ENCODE results near the gene TPRG1L. TPM values are rescaled to one million over a fixed set of nuclear protein-coding genes. Genes with fewer than 3 reads are reported as not detected.

Gene TPRG1L
- total and polyA plus RNA-seq, 7 donors = 34.9 to 105 (median 49.2) TPM

DNA sequence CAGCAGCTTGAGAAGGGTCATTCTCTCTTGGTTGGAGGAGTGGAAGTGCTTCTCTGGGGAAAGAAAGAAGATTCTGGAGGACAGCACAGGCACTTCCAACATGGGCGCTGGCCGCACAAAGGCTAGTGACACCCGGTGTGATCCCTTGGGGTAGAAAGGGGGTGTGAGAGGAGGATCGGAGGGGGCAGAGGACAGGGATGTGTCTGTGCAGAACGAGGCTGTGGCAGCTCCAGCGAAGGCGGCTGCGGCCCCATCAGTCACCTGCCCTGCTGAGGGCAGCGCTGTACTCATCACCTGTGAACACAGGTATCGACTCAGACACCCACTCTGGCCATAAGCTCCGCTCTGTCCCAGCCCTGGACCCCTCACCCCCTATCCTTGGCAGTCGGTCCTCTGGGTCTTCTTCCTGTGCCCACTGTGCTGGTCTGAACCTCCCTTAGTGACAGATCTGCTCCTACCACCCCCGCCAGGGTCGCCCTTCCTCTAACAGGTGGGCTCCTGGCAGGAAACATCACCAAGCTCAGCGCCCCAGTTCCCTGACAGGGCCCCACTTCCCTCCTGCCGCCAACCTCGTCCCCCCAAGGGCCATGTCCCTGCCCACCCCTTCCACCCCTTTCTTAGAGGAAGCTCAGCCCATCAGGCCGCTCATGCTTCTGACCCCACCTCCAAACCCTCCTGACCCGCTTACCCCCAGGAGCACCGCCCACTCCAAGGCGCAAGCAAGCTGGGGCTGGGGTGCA is 47.6 kb downstream of the TPRG1L start:
- no peaks in the 10 kb centered on the region for H3K36me3 ChIP-seq
- peaks cover 7 to 61% (median 39%) of the 10 kb centered on the region in 3 donors for H3K27me3 ChIP-seq
- no peak overlapping the region for H3K4me3 ChIP-seq
- DNase-seq = peak; percentile 52
- 76 to 77% methylated on average over 21 of the region's 21 CpGs for WGBS, 2 donors
- H3K4me1 ChIP-seq = peaks cover 0 to 3% (median 0%) of the 10 kb centered on the region in 4 donors
- no peak overlapping the region for H3K27ac ChIP-seq
- intact Hi-C loops (cut with DNase I) = no loop called here
- no peaks in the 10 kb centered on the region for H3K9me3 ChIP-seq
- TF ChIP-seq POLR2AphosphoS5 (IDR thresholded peaks at IDR 0.05) (no peak), POLR2A (IDR thresholded peaks at IDR 0.05) (no peak), EP300 (IDR thresholded peaks at IDR 0.05) (no peak)
- TF ChIP-seq, protein P1, sequence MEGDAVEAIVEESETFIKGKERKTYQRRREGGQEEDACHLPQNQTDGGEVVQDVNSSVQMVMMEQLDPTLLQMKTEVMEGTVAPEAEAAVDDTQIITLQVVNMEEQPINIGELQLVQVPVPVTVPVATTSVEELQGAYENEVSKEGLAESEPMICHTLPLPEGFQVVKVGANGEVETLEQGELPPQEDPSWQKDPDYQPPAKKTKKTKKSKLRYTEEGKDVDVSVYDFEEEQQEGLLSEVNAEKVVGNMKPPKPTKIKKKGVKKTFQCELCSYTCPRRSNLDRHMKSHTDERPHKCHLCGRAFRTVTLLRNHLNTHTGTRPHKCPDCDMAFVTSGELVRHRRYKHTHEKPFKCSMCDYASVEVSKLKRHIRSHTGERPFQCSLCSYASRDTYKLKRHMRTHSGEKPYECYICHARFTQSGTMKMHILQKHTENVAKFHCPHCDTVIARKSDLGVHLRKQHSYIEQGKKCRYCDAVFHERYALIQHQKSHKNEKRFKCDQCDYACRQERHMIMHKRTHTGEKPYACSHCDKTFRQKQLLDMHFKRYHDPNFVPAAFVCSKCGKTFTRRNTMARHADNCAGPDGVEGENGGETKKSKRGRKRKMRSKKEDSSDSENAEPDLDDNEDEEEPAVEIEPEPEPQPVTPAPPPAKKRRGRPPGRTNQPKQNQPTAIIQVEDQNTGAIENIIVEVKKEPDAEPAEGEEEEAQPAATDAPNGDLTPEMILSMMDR (IDR thresholded peaks at IDR 0.05) = no peak

- 73 to 89% methylated on average over 17 of the region's 17 CpGs for WGBS, 2 donors
- H3K27ac ChIP-seq = no peak overlapping the region
- no peaks in the 10 kb centered on the region for H3K9me3 ChIP-seq
- H3K4me1 ChIP-seq = peaks cover 0 to 3% (median 0%) of the 10 kb centered on the region in 4 donors
- TF ChIP-seq, protein P1 (IDR thresholded peaks at IDR 0.05) = no peak
- TF ChIP-seq EP300 (IDR thresholded peaks at IDR 0.05) (no peak), POLR2A (IDR thresholded peaks at IDR 0.05) (no peak), POLR2AphosphoS5 (IDR thresholded peaks at IDR 0.05) (no peak)
- no peaks in the 10 kb centered on the region for H3K36me3 ChIP-seq
- H3K27me3 ChIP-seq = peaks cover 7 to 61% (median 39%) of the 10 kb centered on the region in 3 donors
- DNase-seq = peak; percentile 61
- H3K4me3 ChIP-seq = no peak overlapping the region
- intact Hi-C loops (cut with DNase I) = no loop called here
These were observed 48.2 kb downstream of the TPRG1L start for GRCh38 chr1:3672971-3673361.

DNA sequence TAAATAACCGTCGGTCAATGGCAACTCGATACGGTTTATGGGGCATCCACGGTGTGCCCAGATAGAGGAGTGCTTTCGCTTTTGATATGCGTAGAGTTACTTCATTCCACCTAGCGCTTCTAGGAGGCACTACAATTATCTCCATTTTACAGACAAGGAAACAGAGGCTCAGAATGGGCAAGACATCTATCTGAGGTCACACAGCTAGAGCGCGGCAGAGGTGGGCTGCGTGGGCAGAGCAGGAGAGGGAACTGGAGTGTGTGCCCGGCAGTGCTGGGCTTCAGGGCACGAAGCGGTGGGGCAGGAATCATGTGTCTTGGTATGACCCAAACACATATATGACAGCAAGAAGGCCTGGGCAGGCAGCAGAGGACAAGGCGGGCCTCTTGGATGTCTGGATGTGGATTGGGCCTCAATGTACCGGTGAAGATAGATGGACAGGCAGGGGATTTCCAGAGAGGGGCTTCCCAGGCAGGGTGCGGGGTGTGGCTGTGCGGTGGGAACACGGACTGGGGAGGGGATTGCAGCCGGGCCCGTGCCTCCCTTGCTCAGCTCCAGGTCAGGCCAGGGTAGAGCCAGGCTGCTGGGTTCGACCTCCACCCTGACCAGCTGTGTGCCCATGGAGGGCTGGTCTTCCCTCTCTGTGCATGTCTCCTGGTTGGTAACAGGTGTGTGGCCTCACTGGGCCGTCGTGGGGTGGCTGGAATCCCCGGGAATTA is 48.7 kb downstream of the TPRG1L start:
- DNase-seq = no peak
- intact Hi-C loops (cut with DNase I) = no loop called here

DNA sequence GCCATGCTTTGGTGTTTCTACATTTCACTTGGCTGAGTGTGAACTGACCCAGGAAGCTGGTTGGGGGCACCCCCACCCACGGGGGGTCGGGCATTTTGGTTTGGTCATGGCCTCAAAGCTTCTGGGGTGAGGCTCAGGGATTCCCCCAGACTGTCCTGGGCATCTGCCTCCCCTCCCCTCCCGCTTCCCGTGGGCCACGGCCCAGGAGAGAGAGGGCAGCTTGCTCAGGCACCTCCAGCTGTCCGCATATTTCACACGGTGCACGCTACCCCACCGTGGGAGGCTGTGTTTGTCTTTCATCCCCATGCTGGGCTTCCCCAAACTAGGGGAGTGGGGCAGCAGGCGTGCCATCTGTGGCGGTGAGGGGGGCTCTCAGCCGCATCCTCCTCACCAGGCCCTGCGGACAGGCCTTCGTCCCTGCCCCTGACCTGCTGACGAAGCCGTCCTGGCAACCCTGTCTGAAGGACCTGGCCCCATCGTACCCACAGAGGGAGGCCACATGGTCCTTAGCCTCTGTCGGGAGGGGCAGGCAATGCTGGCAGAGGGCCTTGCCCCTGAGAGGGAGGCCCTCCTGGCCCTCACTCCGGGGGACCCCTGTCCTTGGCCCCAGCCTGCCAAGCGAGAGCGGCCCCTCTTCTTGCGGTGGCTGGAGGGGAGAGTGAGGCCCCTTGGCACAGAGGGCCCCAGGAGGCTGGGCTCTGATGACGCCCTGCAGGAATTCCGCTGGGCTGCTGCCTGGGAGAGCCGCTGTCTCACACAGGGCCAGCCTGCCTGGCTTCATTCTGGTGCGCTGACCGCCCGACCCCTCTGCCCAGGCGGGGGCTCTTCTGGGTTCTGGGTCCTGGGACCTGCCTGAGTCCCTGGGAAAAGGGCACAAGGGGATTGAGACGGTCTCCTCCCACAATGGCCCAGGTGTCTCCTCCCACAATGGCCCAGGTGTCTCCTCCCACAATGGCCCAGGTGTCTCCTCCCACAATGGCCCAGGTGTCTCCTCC is 49.6 kb downstream of the TPRG1L start:
- H3K4me3 ChIP-seq = no peak overlapping the region
- H3K27ac ChIP-seq = no peak overlapping the region
- WGBS, 2 donors = 37 to 64% methylated on average over 30 of the region's 30 CpGs
- TF ChIP-seq, protein P1 (IDR thresholded peaks at IDR 0.05) = no peak
- TF ChIP-seq POLR2A (IDR thresholded peaks at IDR 0.05) = no peak
- TF ChIP-seq POLR2AphosphoS5 (IDR thresholded peaks at IDR 0.05) = no peak
- TF ChIP-seq EP300 (IDR thresholded peaks at IDR 0.05) = no peak
- no peaks in the 10 kb centered on the region for H3K9me3 ChIP-seq
- intact Hi-C loops (cut with DNase I) = no loop called here
- H3K36me3 ChIP-seq = no peaks in the 10 kb centered on the region
- DNase-seq = no peak
- peaks cover 7 to 51% (median 39%) of the 10 kb centered on the region in 3 donors for H3K27me3 ChIP-seq
- no peaks in the 10 kb centered on the region for H3K4me1 ChIP-seq

More for the DNA sequence above, 48.7 kb downstream of the TPRG1L start:
- Histone ChIP-seq H3K27ac (no peak overlapping the region), H3K36me3 (no peaks in the 10 kb centered on the region), H3K4me1 (peaks cover 0 to 3% (median 0%) of the 10 kb centered on the region in 4 donors), H3K4me3 (no peak overlapping the region), H3K27me3 (peaks cover 7 to 60% (median 39%) of the 10 kb centered on the region in 3 donors), H3K9me3 (no peaks in the 10 kb centered on the region)
- TF ChIP-seq, protein P1 (IDR thresholded peaks at IDR 0.05) = no peak
- TF ChIP-seq EP300 (IDR thresholded peaks at IDR 0.05) = no peak
- TF ChIP-seq POLR2AphosphoS5 (IDR thresholded peaks at IDR 0.05) = no peak
- no peak for TF ChIP-seq POLR2A (IDR thresholded peaks at IDR 0.05)
- 67 to 81% methylated on average over 25 of the region's 25 CpGs for WGBS, 2 donors

Data from sigmoid colon (tissue), 7 donors.